ENCODE measurements around the gene SPINK9.

Gene SPINK9

DNA sequence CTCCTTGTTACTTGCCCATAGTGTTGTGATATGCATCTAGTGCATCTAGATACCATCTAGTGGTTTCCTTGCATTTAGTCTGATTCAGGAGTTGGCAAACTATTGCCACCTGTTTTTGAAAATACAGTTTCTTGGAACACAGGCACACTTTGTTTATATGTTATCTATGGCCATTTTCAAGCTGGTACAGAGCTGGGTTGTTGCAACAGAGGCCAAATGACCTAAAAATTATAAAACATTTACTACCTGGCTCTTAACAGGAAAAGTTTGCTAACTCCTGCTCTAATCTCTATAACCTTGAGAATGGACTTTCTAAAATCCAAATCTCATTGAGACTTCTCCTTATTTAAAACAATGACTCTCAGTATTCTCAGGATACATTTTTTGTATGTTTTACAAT is 29.0 kb downstream of the SPINK9 start:
- H3K4me3 ChIP-seq (ENCODE audit: insufficient read depth, low read depth, low read length) = no peak overlapping the region
- no peaks in the 10 kb centered on the region for H3K36me3 ChIP-seq (ENCODE audit: control insufficient read depth, insufficient read depth, low read length)
- no peaks in the 10 kb centered on the region for H3K4me1 ChIP-seq (ENCODE audit: control insufficient read depth, insufficient read depth, low read length)
- H3K27ac ChIP-seq (ENCODE audit: insufficient read depth, low read depth, low read length, poor library complexity, severe bottlenecking) = no peak overlapping the region
- no peaks in the 10 kb centered on the region for H3K27me3 ChIP-seq (ENCODE audit: control insufficient read depth, insufficient read depth, low read length, poor library complexity, severe bottlenecking)
- no peaks in the 10 kb centered on the region for H3K9me3 ChIP-seq (ENCODE audit: control insufficient read depth, low read length)

- Histone ChIP-seq H3K36me3 (ENCODE audit: control insufficient read depth, insufficient read depth, low read length) (no peaks in the 10 kb centered on the region), H3K9me3 (ENCODE audit: control insufficient read depth, low read length) (no peaks in the 10 kb centered on the region), H3K4me3 (ENCODE audit: insufficient read depth, low read depth, low read length) (no peak overlapping the region), H3K27me3 (ENCODE audit: control insufficient read depth, insufficient read depth, low read length, poor library complexity, severe bottlenecking) (no peaks in the 10 kb centered on the region), H3K4me1 (ENCODE audit: control insufficient read depth, insufficient read depth, low read length) (no peaks in the 10 kb centered on the region), H3K27ac (ENCODE audit: insufficient read depth, low read depth, low read length, poor library complexity, severe bottlenecking) (no peak overlapping the region)
Observed at GRCh38 chr5:148368299-148368698, 32.9 kb downstream of the SPINK9 start.

DNA sequence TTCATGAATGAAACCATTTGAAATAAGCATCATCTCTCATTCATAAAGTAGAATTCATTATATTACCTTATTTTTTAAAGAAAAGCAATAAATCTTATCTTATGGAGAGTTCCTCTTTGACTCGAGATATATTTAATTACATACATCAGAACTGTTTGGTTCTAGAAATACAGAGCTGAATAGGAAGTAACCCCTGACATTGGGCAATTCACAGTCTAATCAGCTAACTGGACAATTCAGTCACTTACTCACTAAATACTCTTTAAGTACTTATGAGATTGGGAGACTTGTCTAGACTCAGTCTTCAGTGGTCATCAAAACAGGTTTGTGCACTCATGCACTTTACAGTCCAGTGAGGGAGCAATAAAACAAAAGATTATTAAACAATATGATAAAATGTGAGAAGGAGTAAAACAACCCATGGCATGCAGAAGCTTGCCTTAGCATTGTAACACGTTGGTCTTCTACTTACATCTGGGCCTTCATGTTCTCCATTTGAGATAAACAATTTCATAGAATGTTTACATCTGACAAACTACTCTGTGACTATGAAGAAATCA is 36.9 kb downstream of the SPINK9 start:
- Histone ChIP-seq H3K4me1 (ENCODE audit: control insufficient read depth, insufficient read depth, low read length) (no peaks in the 10 kb centered on the region), H3K27ac (ENCODE audit: insufficient read depth, low read depth, low read length, poor library complexity, severe bottlenecking) (no peak overlapping the region), H3K36me3 (ENCODE audit: control insufficient read depth, insufficient read depth, low read length) (no peaks in the 10 kb centered on the region), H3K9me3 (ENCODE audit: control insufficient read depth, low read length) (no peaks in the 10 kb centered on the region), H3K27me3 (ENCODE audit: control insufficient read depth, insufficient read depth, low read length, poor library complexity, severe bottlenecking) (no peaks in the 10 kb centered on the region), H3K4me3 (ENCODE audit: insufficient read depth, low read depth, low read length) (no peak overlapping the region)
- 82 to 92% methylated on average over 1 to 2 of the region's 2 CpGs for whole genome bisulfite sequencing, 2 experiments

GRCh38 chr5:148372893-148373292 is 37.5 kb downstream of the SPINK9 start:
- H3K4me3 ChIP-seq (ENCODE audit: insufficient read depth, low read depth, low read length) = no peak overlapping the region
- no peaks in the 10 kb centered on the region for H3K27me3 ChIP-seq (ENCODE audit: control insufficient read depth, insufficient read depth, low read length, poor library complexity, severe bottlenecking)
- H3K36me3 ChIP-seq (ENCODE audit: control insufficient read depth, insufficient read depth, low read length) = no peaks in the 10 kb centered on the region
- no peaks in the 10 kb centered on the region for H3K9me3 ChIP-seq (ENCODE audit: control insufficient read depth, low read length)
- no peaks in the 10 kb centered on the region for H3K4me1 ChIP-seq (ENCODE audit: control insufficient read depth, insufficient read depth, low read length)
- H3K27ac ChIP-seq (ENCODE audit: insufficient read depth, low read depth, low read length, poor library complexity, severe bottlenecking) = no peak overlapping the region

- no peaks in the 10 kb centered on the region for H3K27me3 ChIP-seq (ENCODE audit: control insufficient read depth, insufficient read depth, low read length, poor library complexity, severe bottlenecking)
- 65 to 67% methylated on average over 3 of the region's 3 CpGs for WGBS, 2 experiments
- no peak overlapping the region for H3K27ac ChIP-seq (ENCODE audit: insufficient read depth, low read depth, low read length, poor library complexity, severe bottlenecking)
Observed at GRCh38 chr5:148374690-148375360, 39.5 kb downstream of the SPINK9 start.

DNA sequence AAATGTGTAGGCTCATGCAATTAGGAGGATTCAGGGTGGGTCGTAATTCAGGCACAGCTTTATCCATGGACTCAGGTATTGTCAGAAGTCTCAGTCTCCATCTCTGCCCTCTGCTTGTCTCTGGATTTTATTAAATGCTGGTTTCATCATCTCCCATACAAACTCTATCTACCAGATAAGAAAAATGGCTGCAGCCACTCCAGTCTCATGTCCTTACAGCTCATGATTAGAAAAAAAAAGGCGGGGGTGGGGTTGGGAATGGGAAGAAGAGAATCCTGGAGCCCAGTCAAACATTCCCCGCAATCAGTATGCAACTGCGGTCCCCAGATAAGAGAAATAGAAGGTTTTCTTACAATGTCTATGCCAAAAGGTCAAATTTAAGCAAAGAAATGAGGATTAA is 40.8 kb downstream of the SPINK9 start:
- Histone ChIP-seq H3K9me3 (ENCODE audit: control insufficient read depth, low read length) (no peaks in the 10 kb centered on the region), H3K27ac (ENCODE audit: insufficient read depth, low read depth, low read length, poor library complexity, severe bottlenecking) (no peak overlapping the region), H3K4me1 (ENCODE audit: control insufficient read depth, insufficient read depth, low read length) (no peaks in the 10 kb centered on the region), H3K4me3 (ENCODE audit: insufficient read depth, low read depth, low read length) (no peak overlapping the region), H3K27me3 (ENCODE audit: control insufficient read depth, insufficient read depth, low read length, poor library complexity, severe bottlenecking) (no peaks in the 10 kb centered on the region), H3K36me3 (ENCODE audit: control insufficient read depth, insufficient read depth, low read length) (no peaks in the 10 kb centered on the region)
- WGBS, 2 experiments = 94 to 95% methylated on average over 3 to 4 of the region's 4 CpGs

More at GRCh38 chr5:148374690-148375360, 39.5 kb downstream of the SPINK9 start:
- no peak overlapping the region for H3K4me3 ChIP-seq (ENCODE audit: insufficient read depth, low read depth, low read length)
- H3K36me3 ChIP-seq (ENCODE audit: control insufficient read depth, insufficient read depth, low read length) = no peaks in the 10 kb centered on the region
- no peaks in the 10 kb centered on the region for H3K4me1 ChIP-seq (ENCODE audit: control insufficient read depth, insufficient read depth, low read length)
- H3K9me3 ChIP-seq (ENCODE audit: control insufficient read depth, low read length) = no peaks in the 10 kb centered on the region

GRCh38 chr5:148378670-148379069 is 43.3 kb downstream of the SPINK9 start:
- no peaks in the 10 kb centered on the region for H3K36me3 ChIP-seq (ENCODE audit: control insufficient read depth, insufficient read depth, low read length)
- no peaks in the 10 kb centered on the region for H3K27me3 ChIP-seq (ENCODE audit: control insufficient read depth, insufficient read depth, low read length, poor library complexity, severe bottlenecking)
- no peak overlapping the region for H3K27ac ChIP-seq (ENCODE audit: insufficient read depth, low read depth, low read length, poor library complexity, severe bottlenecking)
- H3K4me3 ChIP-seq (ENCODE audit: insufficient read depth, low read depth, low read length) = no peak overlapping the region
- WGBS, 2 experiments = 87 to 98% methylated on average over 3 of the region's 3 CpGs
- H3K4me1 ChIP-seq (ENCODE audit: control insufficient read depth, insufficient read depth, low read length) = no peaks in the 10 kb centered on the region
- H3K9me3 ChIP-seq (ENCODE audit: control insufficient read depth, low read length) = no peaks in the 10 kb centered on the region

DNA sequence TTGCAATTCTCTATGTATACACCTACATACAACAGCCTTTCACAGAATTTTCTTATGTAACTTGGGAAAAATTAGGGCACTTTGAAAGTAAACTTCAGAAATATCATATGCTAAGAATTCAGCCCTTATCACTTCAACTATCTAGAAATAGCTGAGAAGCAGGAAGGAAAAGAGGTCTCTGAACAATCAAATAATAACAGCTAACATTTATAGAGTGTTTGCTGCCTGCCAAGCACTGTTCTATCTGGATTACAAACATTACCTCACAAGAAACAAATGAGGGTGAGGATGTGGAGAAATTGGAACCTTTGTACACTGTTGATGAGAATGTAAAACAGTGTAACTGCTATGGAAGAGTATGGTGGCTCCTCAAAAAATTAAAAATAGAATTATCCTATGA is 44.0 kb downstream of the SPINK9 start:
- no peaks in the 10 kb centered on the region for H3K36me3 ChIP-seq (ENCODE audit: control insufficient read depth, insufficient read depth, low read length)
- H3K9me3 ChIP-seq (ENCODE audit: control insufficient read depth, low read length) = no peaks in the 10 kb centered on the region
- no peak overlapping the region for H3K27ac ChIP-seq (ENCODE audit: insufficient read depth, low read depth, low read length, poor library complexity, severe bottlenecking)
- H3K27me3 ChIP-seq (ENCODE audit: control insufficient read depth, insufficient read depth, low read length, poor library complexity, severe bottlenecking) = no peaks in the 10 kb centered on the region
- H3K4me3 ChIP-seq (ENCODE audit: insufficient read depth, low read depth, low read length) = no peak overlapping the region
- H3K4me1 ChIP-seq (ENCODE audit: control insufficient read depth, insufficient read depth, low read length) = no peaks in the 10 kb centered on the region

DNA sequence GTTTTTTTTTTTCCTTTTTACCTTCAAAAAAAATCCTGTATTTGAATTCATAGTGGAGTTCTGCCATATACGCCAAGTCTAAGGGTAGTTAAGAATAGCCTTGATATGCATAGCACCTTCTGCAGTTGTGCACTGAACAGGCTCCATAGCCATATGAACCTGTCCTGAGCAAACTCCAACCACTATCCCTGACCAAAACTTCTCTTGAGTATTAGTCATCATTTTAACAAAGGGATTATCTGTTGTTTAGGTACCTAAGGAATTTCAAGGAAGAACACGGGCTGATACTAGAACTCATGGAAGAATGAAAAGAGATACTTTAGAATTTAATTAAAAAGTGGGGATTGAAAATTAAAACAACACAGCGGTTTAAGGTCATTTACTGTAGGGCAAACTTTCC is 46.5 kb downstream of the SPINK9 start:
- Histone ChIP-seq H3K9me3 (ENCODE audit: control insufficient read depth, low read length) (no peaks in the 10 kb centered on the region), H3K36me3 (ENCODE audit: control insufficient read depth, insufficient read depth, low read length) (no peaks in the 10 kb centered on the region), H3K4me3 (ENCODE audit: insufficient read depth, low read depth, low read length) (no peak overlapping the region), H3K27ac (ENCODE audit: insufficient read depth, low read depth, low read length, poor library complexity, severe bottlenecking) (no peak overlapping the region), H3K27me3 (ENCODE audit: control insufficient read depth, insufficient read depth, low read length, poor library complexity, severe bottlenecking) (no peaks in the 10 kb centered on the region), H3K4me1 (ENCODE audit: control insufficient read depth, insufficient read depth, low read length) (no peaks in the 10 kb centered on the region)
- whole genome bisulfite sequencing, 2 experiments = 92 to 100% methylated on average over 3 of the region's 3 CpGs

GRCh38 chr5:148382961-148383360 is 47.6 kb downstream of the SPINK9 start:
- H3K4me1 ChIP-seq (ENCODE audit: control insufficient read depth, insufficient read depth, low read length) = no peaks in the 10 kb centered on the region
- no peaks in the 10 kb centered on the region for H3K27me3 ChIP-seq (ENCODE audit: control insufficient read depth, insufficient read depth, low read length, poor library complexity, severe bottlenecking)
- no peaks in the 10 kb centered on the region for H3K36me3 ChIP-seq (ENCODE audit: control insufficient read depth, insufficient read depth, low read length)
- no peak overlapping the region for H3K27ac ChIP-seq (ENCODE audit: insufficient read depth, low read depth, low read length, poor library complexity, severe bottlenecking)
- peak overlapping the region; percentile 70 for H3K4me3 ChIP-seq (ENCODE audit: insufficient read depth, low read depth, low read length)
- 84 to 90% methylated on average over 3 to 4 of the region's 4 CpGs for WGBS, 2 experiments
- no peaks in the 10 kb centered on the region for H3K9me3 ChIP-seq (ENCODE audit: control insufficient read depth, low read length)
